Measurements from ENCODE around the gene SMAP1.

SMAP1 gene

GRCh38 chr6:70684794-70685493 lies 17.3 kb downstream of the SMAP1 start:
- TF ChIP-seq TAF1 (IDR thresholded peaks at IDR 0.05; ENCODE audit: borderline replicate concordance, low read depth, low read length) (no peak), POLR2AphosphoS5 (IDR thresholded peaks at IDR 0.05; ENCODE audit: low read depth, low read length) (no peak), POLR2A (IDR thresholded peaks at IDR 0.05; ENCODE audit: low read depth, low read length) (no peak)
- no peak for FAIRE-seq
- DNase-seq (ENCODE audit: insufficient read length): no peak

GRCh38 chr6:70685494-70686180 lies 18.0 kb downstream of the SMAP1 start:
- TF ChIP-seq POLR2AphosphoS5 (IDR thresholded peaks at IDR 0.05; ENCODE audit: low read depth, low read length): no peak
- no peak for TF ChIP-seq TAF1 (IDR thresholded peaks at IDR 0.05; ENCODE audit: borderline replicate concordance, low read depth, low read length)
- no peak for TF ChIP-seq POLR2A (IDR thresholded peaks at IDR 0.05; ENCODE audit: low read depth, low read length)
- peak; percentile 78 for FAIRE-seq
- DNase-seq (ENCODE audit: insufficient read length): no peak

DNA sequence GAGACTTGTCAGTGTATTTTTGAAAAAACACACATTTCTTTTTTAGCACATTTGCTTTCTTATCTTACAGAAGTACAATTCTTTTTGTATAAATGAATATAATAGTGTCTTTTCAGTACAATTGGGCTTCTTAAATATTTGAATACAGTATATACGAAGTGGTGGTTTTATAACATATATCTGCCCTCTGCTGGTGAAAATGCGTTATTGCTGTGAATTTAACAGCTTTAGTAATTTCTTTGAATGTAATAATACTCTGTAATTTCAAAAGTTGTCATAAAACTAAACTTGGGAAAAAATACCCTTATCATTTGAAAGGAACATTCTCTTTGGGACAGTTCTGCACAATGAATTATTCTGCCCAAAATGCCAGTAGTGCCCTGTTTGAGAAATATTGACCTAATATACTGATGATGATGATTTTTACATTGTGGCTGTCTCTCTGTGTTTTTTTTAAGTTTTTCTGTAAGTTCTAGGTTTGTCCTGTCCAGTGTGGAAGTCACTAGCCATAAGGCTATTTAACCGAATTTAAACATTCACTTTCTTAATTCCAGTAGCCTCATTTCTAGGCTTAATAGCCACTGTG lies 19.0 kb downstream of the SMAP1 start:
- FAIRE-seq: no peak
- no peak for DNase-seq (ENCODE audit: insufficient read length)
- TF ChIP-seq POLR2A (IDR thresholded peaks at IDR 0.05; ENCODE audit: low read depth, low read length) (no peak), TAF1 (IDR thresholded peaks at IDR 0.05; ENCODE audit: borderline replicate concordance, low read depth, low read length) (no peak), POLR2AphosphoS5 (IDR thresholded peaks at IDR 0.05; ENCODE audit: low read depth, low read length) (no peak)

DNA sequence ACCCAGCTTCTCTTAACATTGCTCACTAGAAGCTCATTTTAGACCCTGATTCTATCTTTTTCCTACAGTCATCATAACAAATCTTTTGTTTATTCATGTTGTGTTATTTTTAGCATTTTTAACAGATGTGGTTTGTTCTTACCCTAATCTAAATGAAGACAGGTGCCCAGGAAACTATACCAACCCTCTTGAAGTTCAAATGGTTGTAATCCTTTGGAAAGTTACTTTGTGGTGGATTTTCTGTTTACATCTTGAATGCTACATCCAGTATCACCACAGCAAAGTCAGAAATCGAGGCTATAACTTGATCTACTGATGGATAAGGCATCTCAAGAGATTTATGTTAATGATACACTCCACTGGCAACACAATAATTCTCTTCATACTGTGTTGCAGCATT lies 26.2 kb downstream of the SMAP1 start:
- FAIRE-seq (no peak), DNase-seq (ENCODE audit: insufficient read length) (no peak)
- TF ChIP-seq TAF1 (IDR thresholded peaks at IDR 0.05; ENCODE audit: borderline replicate concordance, low read depth, low read length): no peak
- no peak for TF ChIP-seq POLR2AphosphoS5 (IDR thresholded peaks at IDR 0.05; ENCODE audit: low read depth, low read length)
- no peak for TF ChIP-seq POLR2A (IDR thresholded peaks at IDR 0.05; ENCODE audit: low read depth, low read length)

GRCh38 chr6:70694371-70694770 lies 26.7 kb downstream of the SMAP1 start:
- DNase-seq (ENCODE audit: insufficient read length) (no peak), FAIRE-seq (no peak)
- TF ChIP-seq POLR2AphosphoS5 (IDR thresholded peaks at IDR 0.05; ENCODE audit: low read depth, low read length) (no peak), POLR2A (IDR thresholded peaks at IDR 0.05; ENCODE audit: low read depth, low read length) (no peak), TAF1 (IDR thresholded peaks at IDR 0.05; ENCODE audit: borderline replicate concordance, low read depth, low read length) (no peak)

- no peak for FAIRE-seq
- DNase-seq (ENCODE audit: insufficient read length): no peak
- TF ChIP-seq TAF1 (IDR thresholded peaks at IDR 0.05; ENCODE audit: borderline replicate concordance, low read depth, low read length) (no peak), POLR2A (IDR thresholded peaks at IDR 0.05; ENCODE audit: low read depth, low read length) (no peak), POLR2AphosphoS5 (IDR thresholded peaks at IDR 0.05; ENCODE audit: low read depth, low read length) (no peak)
Measured at GRCh38 chr6:70700922-70701876, 33.5 kb downstream of the SMAP1 start.

DNA sequence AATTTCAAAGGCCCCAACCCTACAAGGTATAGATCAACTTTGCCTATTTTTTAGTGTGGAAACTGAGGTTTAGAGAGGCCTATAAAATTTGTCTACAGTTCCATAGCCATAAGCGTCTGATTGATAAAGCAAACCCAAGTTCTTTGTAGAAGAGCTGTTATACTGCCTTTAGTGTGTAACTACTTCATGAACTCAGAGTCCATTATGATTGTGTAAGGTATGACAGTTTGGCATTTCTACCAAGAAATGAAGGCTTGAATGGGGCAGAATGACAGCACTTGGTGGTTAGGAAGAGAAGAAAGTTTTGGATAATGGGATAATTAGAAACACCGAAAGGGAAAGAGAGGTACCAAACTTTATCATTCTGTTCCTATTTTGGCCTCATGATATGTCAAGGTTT lies 38.1 kb downstream of the SMAP1 start:
- TF ChIP-seq POLR2A (IDR thresholded peaks at IDR 0.05; ENCODE audit: low read depth, low read length) (no peak), POLR2AphosphoS5 (IDR thresholded peaks at IDR 0.05; ENCODE audit: low read depth, low read length) (no peak), TAF1 (IDR thresholded peaks at IDR 0.05; ENCODE audit: borderline replicate concordance, low read depth, low read length) (no peak)
- FAIRE-seq: peak; percentile 50
- DNase-seq (ENCODE audit: insufficient read length): no peak

- FAIRE-seq (peak; percentile 14), DNase-seq (ENCODE audit: insufficient read length) (no peak)
- TF ChIP-seq POLR2AphosphoS5 (IDR thresholded peaks at IDR 0.05; ENCODE audit: low read depth, low read length): no peak
- no peak for TF ChIP-seq TAF1 (IDR thresholded peaks at IDR 0.05; ENCODE audit: borderline replicate concordance, low read depth, low read length)
- no peak for TF ChIP-seq POLR2A (IDR thresholded peaks at IDR 0.05; ENCODE audit: low read depth, low read length)
Measured at GRCh38 chr6:70706491-70707123, 38.9 kb downstream of the SMAP1 start.

GRCh38 chr6:70707893-70708292 lies 40.2 kb downstream of the SMAP1 start:
- TF ChIP-seq POLR2A (IDR thresholded peaks at IDR 0.05; ENCODE audit: low read depth, low read length) (no peak), TAF1 (IDR thresholded peaks at IDR 0.05; ENCODE audit: borderline replicate concordance, low read depth, low read length) (no peak), POLR2AphosphoS5 (IDR thresholded peaks at IDR 0.05; ENCODE audit: low read depth, low read length) (no peak)
- FAIRE-seq (no peak), DNase-seq (ENCODE audit: insufficient read length) (no peak)

- DNase-seq (ENCODE audit: insufficient read length) (no peak), FAIRE-seq (no peak)
- TF ChIP-seq TAF1 (IDR thresholded peaks at IDR 0.05; ENCODE audit: borderline replicate concordance, low read depth, low read length) (no peak), POLR2A (IDR thresholded peaks at IDR 0.05; ENCODE audit: low read depth, low read length) (no peak), POLR2AphosphoS5 (IDR thresholded peaks at IDR 0.05; ENCODE audit: low read depth, low read length) (no peak)
Measured at GRCh38 chr6:70708448-70708847, 40.8 kb downstream of the SMAP1 start.

Data from GM12892 (cell line).